Mesangial cell (primary cell): Measurements from ENCODE around the gene NOTCH2. TPM values are rescaled to one million over a fixed set of nuclear protein-coding genes. Genes with fewer than 3 reads are reported as not detected.

Experiments used
- total RNA-seq: library from RNA; depleted of rRNA; stranded (reverse); fragments of >200 nt; gene quantifications from 2 replicates; pipeline ENCODE4 v1.2.3, GENCODE V29; 2015

Gene NOTCH2
- 136 and 261 TPM in 2 replicates for total RNA-seq

GRCh38 chr1:120069067-120069919 lies at the start of gene NOTCH2:
TSS of gene NOTCH2 (minus strand) at chr1:120069662. CDS start at chr1:120069406, 256 bp downstream.

DNA sequence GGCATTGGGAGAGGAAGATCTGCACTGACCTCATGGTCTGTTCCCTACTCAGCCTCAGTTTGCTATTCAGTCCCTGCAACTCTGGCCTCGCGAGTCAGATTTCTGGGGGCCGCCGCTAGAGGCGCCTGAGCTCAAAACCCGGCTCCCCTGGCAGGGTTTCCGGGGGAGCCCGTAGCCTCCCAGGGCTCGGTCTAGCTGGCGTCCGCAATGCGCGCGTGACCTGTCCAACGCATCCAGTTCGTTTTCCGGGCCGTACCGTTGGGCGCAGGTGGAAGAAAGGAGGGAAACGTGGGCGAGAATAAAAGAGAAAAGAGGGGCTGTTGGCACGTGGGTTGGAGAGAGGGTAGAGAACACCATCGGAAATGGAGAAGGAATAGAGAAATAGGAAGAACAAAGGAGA lies 173.2 kb downstream of the NOTCH2 start, which contains the start of gene ADAM30:
Gene ADAM30 (minus strand): TSS at position 213 of the 400 bp plus-strand sequence. CDS start 179 bp downstream, at position 34.

Other genes starting within 250 kb of the NOTCH2 start
- gene ADAM30, start 173.1 kb downstream of the NOTCH2 start, total RNA-seq, result not detected in 2 replicates
- gene SEC22B, start 106.9 kb upstream of the NOTCH2 start, total RNA-seq, result 14.8 and 15.2 TPM in 2 replicates